Measurements from ENCODE around the gene OXSR1. TPM values are rescaled to one million over a fixed set of nuclear protein-coding genes. Genes with fewer than 3 reads are reported as not detected.

Gene OXSR1
- polyA plus RNA-seq, 2 of the 4 experiments (the other 2 are of a cell fraction): 30.2 to 44.0 TPM

- TF ChIP-seq BCL3 (IDR thresholded peaks at IDR 0.05): no peak
- no peak for TF ChIP-seq CHD2 (IDR thresholded peaks at IDR 0.05; ENCODE audit: low read length, partially characterized antibody)
- TF ChIP-seq MAX (IDR thresholded peaks at IDR 0.05): no peak
- TF ChIP-seq GATA3 (IDR thresholded peaks at IDR 0.05; ENCODE audit: borderline replicate concordance): no peak
- TF ChIP-seq SMC3 (IDR thresholded peaks at IDR 0.05): no peak
- no peak for TF ChIP-seq HDAC2 (IDR thresholded peaks at IDR 0.05)
- no peak for TF ChIP-seq FOSB (CRISPR knock-in tag; IDR thresholded peaks at IDR 0.05)
- TF ChIP-seq HEYL (CRISPR knock-in tag; IDR thresholded peaks at IDR 0.05): no peak
- no peak for TF ChIP-seq JUN (IDR thresholded peaks at IDR 0.05)
These were observed 2.1 kb upstream of the OXSR1 start (continued) for GRCh38 chr3:38163117-38163840.

GRCh38 chr3:38163841-38164642 lies 1.3 kb upstream of the OXSR1 start:
- peak overlapping the region; percentile 64 for H3K4me3 ChIP-seq
- DNase-seq (ENCODE audit: low read depth in 1 of 2, low spot score in 1 of 2): no peak
- no peak for ATAC-seq
- no peak for FAIRE-seq
- ChIA-PET CTCF (interaction anchor here (0.5 to 3.5 kb wide), 15 partner anchors 8 to 1006 kb away, joined by 3 to 19 read pairs (median 3); partner anchors contain the start of genes ACAA1 and MYD88), POLR2A (interaction anchor here (1.1 to 4.2 kb wide), 8 partner anchors 10 to 111 kb away, joined by 3 to 75 read pairs (median 5); partner anchors contain the start of genes ACAA1 and MYD88)
- WGBS (ENCODE audit: missing lambda C conversion rate): 78% methylated on average over 24 of the region's 24 CpGs
- peak overlapping the region; percentile 96 to 99 for H3K27ac ChIP-seq
- no peaks in the 10 kb centered on the region for H3K9me3 ChIP-seq
- peak overlapping the region; percentile 74 for H3K4me2 ChIP-seq
- TF ChIP-seq EP300 (IDR thresholded peaks at IDR 0.05) (no peak), MAZ (IDR thresholded peaks at IDR 0.05; ENCODE audit: borderline replicate concordance, low read depth, low read length) (no peak), ELK1 (IDR thresholded peaks at IDR 0.05; ENCODE audit: low read depth, low read length) (no peak), SREBF2 (IDR thresholded peaks at IDR 0.05) (no peak), E2F6 (IDR thresholded peaks at IDR 0.05; ENCODE audit: borderline replicate concordance, low read depth) (no peak), NPAS2 (CRISPR knock-in tag; IDR thresholded peaks at IDR 0.05; ENCODE audit: borderline replicate concordance) (no peak), HES2 (IDR thresholded peaks at IDR 0.05) (no peak), POLR2AphosphoS2 (conservative IDR thresholded peaks at IDR 0.05; ENCODE audit: low read length) (no peak), CBX2 (IDR thresholded peaks at IDR 0.05; ENCODE audit: borderline replicate concordance, low read depth) (no peak)
- H3K4me1 ChIP-seq: peaks cover 27% of the 10 kb centered on the region

GRCh38 chr3:38164643-38164951 lies 740 bp upstream of the OXSR1 start:
- CTCF ChIA-PET: interaction anchor here (1.0 to 3.5 kb wide), 9 partner anchors 8 to 160 kb away, joined by 3 to 19 read pairs (median 4); partner anchors contain the start of genes ACAA1 and MYD88
- Histone ChIP-seq H3K4me3 (peak overlapping the region; percentile 64), H3K27ac (peak overlapping the region; percentile 96 to 99), H3K9me3 (no peaks in the 10 kb centered on the region), H3K4me2 (peak overlapping the region; percentile 74), H3K4me1 (peaks cover 27% of the 10 kb centered on the region)
- POLR2A ChIA-PET: interaction anchor here (1.1 to 4.2 kb wide), 11 partner anchors 11 to 332 kb away, joined by 3 to 75 read pairs (median 4); partner anchors contain the start of genes ACAA1, ACVR2B, EXOG and MYD88
- FAIRE-seq: no peak
- no peak for DNase-seq (ENCODE audit: low read depth in 1 of 2, low spot score in 1 of 2)
- 4% methylated on average over 17 of the region's 17 CpGs for WGBS (ENCODE audit: missing lambda C conversion rate)
- peak; percentile 47 to 62 for ATAC-seq
- TF ChIP-seq FOSL2 (IDR thresholded peaks at IDR 0.05) (no peak), FOSL2 (CRISPR knock-in tag; IDR thresholded peaks at IDR 0.05) (peak; percentile 52), ESRRA (IDR thresholded peaks at IDR 0.05; ENCODE audit: borderline replicate concordance, low read length) (no peak), PHF8 (IDR thresholded peaks at IDR 0.05; ENCODE audit: borderline replicate concordance, low read depth) (peak; percentile 30; the same call in 1 of the 2 replicates), MAX (IDR thresholded peaks at IDR 0.05) (no peak), USF2 (IDR thresholded peaks at IDR 0.05) (no peak), RCOR1 (IDR thresholded peaks at IDR 0.05; ENCODE audit: low read depth, low read length) (no peak), EHMT2 (IDR thresholded peaks at IDR 0.05; ENCODE audit: low read depth) (no peak), ZSCAN20 (CRISPR knock-in tag; IDR thresholded peaks at IDR 0.05) (no peak), NFE2L2 (conservative IDR thresholded peaks at IDR 0.05; ENCODE audit: low read length) (no peak)
